Activated CD8-positive, alpha-beta memory T cell treated with anti-CD3 and anti-CD28 coated beads, Interleukin-2, amount 50 U/mL, for 1 hour (primary cell): Measurements from ENCODE around the gene GPC3.

Experiments used
- DNase-seq: peaks from one replicate; pipeline ENCODE4 v3.0.0-alpha.2; 2020; ENCODE audit errors: extremely low read depth

GPC3 gene

GRCh38 chrX:133514486-133514885 lies 470.9 kb downstream of the GPC3 start:
- DNase-seq, result no peak

- DNase-seq, result no peak
Measured at GRCh38 chrX:133513123-133513522, 472.3 kb downstream of the GPC3 start.

- no peak for DNase-seq
Measured at GRCh38 chrX:133511041-133511440, 474.4 kb downstream of the GPC3 start.

- no peak for DNase-seq
Measured at GRCh38 chrX:133497356-133497755, 488.0 kb downstream of the GPC3 start.

GRCh38 chrX:133495464-133496391 lies 489.7 kb downstream of the GPC3 start:
- DNase-seq, result no peak

GRCh38 chrX:133493366-133493765 lies 492.0 kb downstream of the GPC3 start:
- DNase-seq, result no peak

- DNase-seq, result no peak
Measured at GRCh38 chrX:133490955-133491354, 494.4 kb downstream of the GPC3 start.
